Neural crest cell (in vitro differentiated cells): ENCODE results near the gene IFIH1. TPM values are rescaled to one million over a fixed set of nuclear protein-coding genes. Genes with fewer than 3 reads are reported as not detected.

Source experiments
- DNase-seq: peaks from one replicate; pipeline ENCODE4 v3.0.0; 2021; ENCODE audit warnings: low read depth, mixed read lengths, low spot score
- H3K27ac Mint-ChIP-seq: one replicate; pipeline ENCODE4 v1.8.0; 2021; ENCODE audit warnings: mild to moderate bottlenecking, mixed read lengths; ENCODE audit not compliant: unreplicated experiment
- H3K27me3 Mint-ChIP-seq: 2 replicates; pipeline ENCODE4 v1.8.0; 2021; ENCODE audit warnings: low read depth, mild to moderate bottlenecking, mixed read lengths
- H3K36me3 Mint-ChIP-seq: 2 replicates; pipeline ENCODE4 v1.8.0; 2021; ENCODE audit warnings: low read depth, mild to moderate bottlenecking, mixed read lengths
- H3K4me1 Mint-ChIP-seq: 2 replicates; pipeline ENCODE4 v1.8.0; 2021; ENCODE audit warnings: mixed read lengths
- H3K4me3 Mint-ChIP-seq: one replicate; pipeline ENCODE4 v1.8.0; 2021; ENCODE audit warnings: mild to moderate bottlenecking, mixed read lengths
- H3K9me3 Mint-ChIP-seq: 2 replicates; pipeline ENCODE4 v1.8.0; 2021; ENCODE audit warnings: mixed read lengths
- CTCF ChIP-seq: fragments of 200-600 bp; sonication (generic); conservative IDR thresholded peaks from 2 replicates; pipeline ENCODE4 v1.5.0; 2021; ENCODE audit warnings: antibody characterized with exemption, mild to moderate bottlenecking
- total RNA-seq: library from RNA; stranded (reverse); gene quantifications from 2 replicates; pipeline ENCODE4 v1.2.1, GENCODE V29; 2021

IFIH1 gene
- total RNA-seq, 1 donor from 2014 or later: 0.23 TPM

GRCh38 chr2:162257425-162257824 lies 61.1 kb downstream of the IFIH1 start:
- no peak for DNase-seq
- TF ChIP-seq CTCF: no peak
- no peaks in the 10 kb centered on the region for H3K9me3 Mint-ChIP-seq
- no peak overlapping the region for H3K27ac Mint-ChIP-seq
- no peaks in the 10 kb centered on the region for H3K27me3 Mint-ChIP-seq
- no peaks in the 10 kb centered on the region for H3K36me3 Mint-ChIP-seq
- H3K4me3 Mint-ChIP-seq: no peak overlapping the region
- H3K4me1 Mint-ChIP-seq: peaks cover 4% of the 10 kb centered on the region

DNA sequence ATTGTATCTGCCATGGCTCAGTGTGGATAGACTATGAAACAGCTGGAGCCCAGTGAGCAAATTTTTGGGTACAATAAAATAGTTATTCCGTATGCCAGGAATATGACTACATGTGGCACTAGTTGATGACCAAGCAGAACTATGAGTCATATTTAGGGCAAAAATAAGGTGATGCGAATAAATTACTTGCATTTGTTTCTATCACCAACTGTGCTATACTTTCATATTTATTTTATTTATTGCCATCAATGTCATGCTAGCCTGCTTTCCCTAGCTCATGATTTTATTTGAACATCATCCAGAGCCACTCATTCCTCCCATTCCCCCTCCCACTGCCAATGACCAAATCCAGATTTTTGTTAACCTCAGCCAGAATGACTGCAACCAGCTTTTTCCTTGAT lies 61.9 kb downstream of the IFIH1 start:
- Mint-ChIP-seq H3K27ac (no peak overlapping the region), H3K9me3 (no peaks in the 10 kb centered on the region), H3K4me1 (peaks cover 4% of the 10 kb centered on the region), H3K36me3 (no peaks in the 10 kb centered on the region), H3K4me3 (no peak overlapping the region), H3K27me3 (no peaks in the 10 kb centered on the region)
- no peak for TF ChIP-seq CTCF
- no peak for DNase-seq

- peaks cover 2% of the 10 kb centered on the region for H3K9me3 Mint-ChIP-seq
- no peak for TF ChIP-seq CTCF
- no peak overlapping the region for H3K27ac Mint-ChIP-seq
These were observed 64.1 kb downstream of the IFIH1 start for GRCh38 chr2:162254236-162254871.

DNA sequence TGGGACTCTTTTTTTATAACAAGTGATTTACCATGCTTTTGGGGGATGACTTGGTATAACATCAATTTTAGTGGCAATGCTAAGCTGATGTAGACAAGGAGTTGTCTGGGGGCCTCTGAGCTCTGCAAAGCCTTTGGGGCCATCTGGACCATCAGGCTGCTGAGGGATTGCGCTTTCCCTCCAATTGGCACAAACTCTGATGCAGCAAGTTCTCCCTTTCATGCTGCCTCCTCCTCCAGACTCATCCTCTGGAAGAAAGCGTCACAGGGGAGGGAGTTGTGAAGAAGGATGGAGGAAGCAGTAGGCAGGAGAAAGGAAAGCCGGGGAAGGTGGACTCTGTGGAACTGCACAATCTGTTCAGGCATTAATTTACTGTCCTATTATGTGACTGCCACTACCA lies 65.0 kb downstream of the IFIH1 start:
- DNase-seq: no peak
- peaks cover 3% of the 10 kb centered on the region for H3K9me3 Mint-ChIP-seq
- H3K4me3 Mint-ChIP-seq: no peak overlapping the region
- H3K36me3 Mint-ChIP-seq: no peaks in the 10 kb centered on the region
- H3K4me1 Mint-ChIP-seq: peaks cover 4% of the 10 kb centered on the region
- H3K27me3 Mint-ChIP-seq: no peaks in the 10 kb centered on the region
- H3K27ac Mint-ChIP-seq: no peak overlapping the region
- no peak for TF ChIP-seq CTCF

More at GRCh38 chr2:162254236-162254871, 64.1 kb downstream of the IFIH1 start:
- H3K4me1 Mint-ChIP-seq: peaks cover 4% of the 10 kb centered on the region
- DNase-seq: no peak
- H3K4me3 Mint-ChIP-seq: no peak overlapping the region
- no peaks in the 10 kb centered on the region for H3K27me3 Mint-ChIP-seq
- no peaks in the 10 kb centered on the region for H3K36me3 Mint-ChIP-seq

GRCh38 chr2:162252153-162252552 lies 66.3 kb downstream of the IFIH1 start:
- Mint-ChIP-seq H3K36me3 (no peaks in the 10 kb centered on the region), H3K27me3 (no peaks in the 10 kb centered on the region), H3K9me3 (peaks cover 3% of the 10 kb centered on the region), H3K27ac (no peak overlapping the region), H3K4me3 (no peak overlapping the region), H3K4me1 (peaks cover 4% of the 10 kb centered on the region)
- TF ChIP-seq CTCF: no peak
- no peak for DNase-seq
